Measurements from ENCODE around the gene IKZF1.

IKZF1 gene

GRCh38 chr7:50308532-50309385 is 4.2 kb downstream of the IKZF1 start:
- DNase-seq (ENCODE audit: low read depth, low spot score) = no peak

GRCh38 chr7:50309721-50310120 is 5.2 kb downstream of the IKZF1 start:
- no peak for DNase-seq (ENCODE audit: low read depth, low spot score)

DNA sequence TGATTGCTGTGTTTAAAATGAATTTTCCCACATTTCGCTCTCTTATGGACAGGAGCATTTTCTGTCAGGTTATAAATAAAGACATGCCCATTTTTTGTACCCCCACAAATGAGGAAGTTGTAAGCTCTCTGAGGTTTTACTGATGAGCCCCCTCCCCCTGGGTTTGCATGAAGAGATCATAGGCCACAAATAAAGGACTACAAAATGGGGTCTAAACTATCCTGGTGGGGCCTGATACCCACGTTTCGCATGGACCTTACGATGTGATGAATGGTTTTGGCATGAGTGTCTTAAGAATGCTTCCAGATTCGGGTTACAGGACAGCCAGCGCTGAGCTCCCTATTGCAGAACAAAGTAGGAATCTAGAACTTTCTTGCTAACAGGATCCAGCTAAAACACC is 5.8 kb downstream of the IKZF1 start:
- no peak for DNase-seq (ENCODE audit: low read depth, low spot score)

DNA sequence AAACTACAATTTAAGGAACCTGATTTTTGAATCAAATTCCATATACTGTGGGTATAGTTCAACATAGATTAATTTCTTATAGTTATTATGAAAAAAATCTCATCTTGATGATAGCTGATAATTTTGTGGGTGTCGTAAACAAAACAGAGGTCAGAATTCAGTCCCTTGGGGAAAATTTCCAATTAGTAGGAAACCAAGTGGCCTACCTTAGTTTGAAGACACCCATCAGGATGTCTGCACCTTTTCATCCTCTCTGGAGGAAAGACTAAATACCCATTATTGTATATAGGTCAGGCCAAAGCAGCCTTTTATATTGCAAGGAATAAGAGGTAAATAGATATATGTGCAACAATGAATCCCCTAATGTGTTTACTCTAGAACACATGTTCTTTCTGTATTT is 6.4 kb downstream of the IKZF1 start:
- no peak for DNase-seq (ENCODE audit: low read depth, low spot score)

GRCh38 chr7:50312250-50313162 is 8.0 kb downstream of the IKZF1 start:
- no peak for DNase-seq (ENCODE audit: low read depth, low spot score)

DNA sequence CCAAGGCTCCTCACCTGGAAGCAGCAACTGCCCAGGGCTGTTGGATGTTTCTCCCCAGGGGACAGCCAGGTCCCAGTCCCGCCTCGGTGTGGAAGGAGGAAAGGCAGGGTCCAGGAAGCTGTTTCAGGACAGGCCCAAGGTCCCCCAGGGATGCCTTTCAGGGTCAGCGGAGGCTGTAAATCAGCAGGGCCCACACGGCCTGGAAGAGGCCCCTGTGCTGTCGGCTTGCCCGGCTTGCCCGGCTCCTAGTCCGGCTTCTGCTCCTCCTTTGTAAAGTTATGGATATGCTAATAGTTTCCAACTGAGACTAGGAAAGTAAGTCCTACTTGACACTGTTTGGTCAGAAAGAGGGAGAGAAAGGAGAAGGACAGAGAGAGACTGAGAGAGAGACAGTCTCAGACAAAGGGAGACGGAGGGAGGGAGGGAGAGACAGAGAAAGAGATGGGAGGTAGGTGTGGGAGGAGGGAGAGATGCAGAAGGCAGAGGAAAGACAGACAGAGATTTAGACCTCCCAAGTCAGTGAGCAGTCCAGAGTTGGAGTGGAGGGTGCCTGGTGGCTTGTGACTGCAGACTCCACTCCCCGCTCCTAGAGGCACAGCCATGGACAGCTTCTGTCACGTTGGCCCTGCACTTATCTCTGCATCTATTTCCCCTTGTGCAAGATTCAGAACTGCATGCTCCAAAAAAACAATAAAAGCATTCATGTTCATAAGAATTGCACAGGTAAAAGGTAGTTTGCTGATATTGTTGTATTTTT is 10.5 kb downstream of the IKZF1 start:
- DNase-seq (ENCODE audit: low read depth, low spot score) = no peak

GRCh38 chr7:50315739-50316671 is 11.5 kb downstream of the IKZF1 start:
- DNase-seq (ENCODE audit: low read depth, low spot score) = no peak

- DNase-seq (ENCODE audit: low read depth, low spot score) = no peak
Measured at GRCh38 chr7:50317221-50317678, 12.7 kb downstream of the IKZF1 start.

GRCh38 chr7:50317697-50318669 is 13.5 kb downstream of the IKZF1 start:
- no peak for DNase-seq (ENCODE audit: low read depth, low spot score)

DNA sequence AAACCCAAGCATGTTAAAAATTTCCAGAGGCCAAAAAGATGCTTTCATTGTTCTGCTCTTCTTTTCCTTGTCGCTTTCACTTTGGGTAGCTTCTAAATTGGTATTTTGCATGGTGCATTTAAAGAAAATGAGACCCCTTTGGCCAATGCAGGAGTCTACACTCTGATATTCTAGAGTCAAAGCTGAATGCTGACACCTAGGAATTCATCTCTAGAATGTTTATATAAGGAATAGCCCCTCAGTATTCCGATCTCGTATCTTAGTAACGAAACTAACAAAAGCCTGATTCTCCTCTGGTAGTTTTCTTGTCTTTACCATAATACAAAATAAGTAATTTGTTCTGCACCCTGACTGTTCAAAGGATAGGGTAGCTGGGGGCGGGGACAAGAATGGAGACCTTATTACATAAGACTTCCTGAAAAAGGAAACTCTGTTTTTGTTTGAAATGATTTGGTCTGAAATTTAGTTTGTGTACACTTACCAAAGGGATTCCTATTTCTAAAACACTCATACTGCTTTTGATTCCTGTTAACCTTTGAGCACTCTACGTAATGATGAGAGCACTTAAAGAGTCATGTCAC is 17.1 kb downstream of the IKZF1 start:
- DNase-seq (ENCODE audit: low read depth, low spot score) = no peak

DNA sequence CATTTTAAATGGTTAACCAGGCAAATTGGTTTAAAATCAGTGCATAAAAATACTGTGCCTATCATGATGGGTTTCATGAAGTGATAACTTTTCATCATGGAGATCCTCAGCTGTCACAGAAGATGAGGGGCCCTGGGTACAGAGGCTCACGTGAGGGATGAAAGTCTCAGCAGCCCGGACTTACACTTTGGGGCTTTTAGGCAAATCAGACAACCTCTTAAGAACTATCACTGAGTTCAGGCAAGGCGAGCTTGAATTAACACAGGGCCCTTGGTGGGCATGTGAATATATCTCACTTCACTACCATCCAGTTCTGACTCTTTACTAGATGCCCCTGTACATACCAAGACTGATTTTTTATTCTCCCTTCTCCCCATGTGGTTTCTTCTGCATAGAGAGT is 19.6 kb downstream of the IKZF1 start:
- DNase-seq (ENCODE audit: low read depth, low spot score) = no peak

DNA sequence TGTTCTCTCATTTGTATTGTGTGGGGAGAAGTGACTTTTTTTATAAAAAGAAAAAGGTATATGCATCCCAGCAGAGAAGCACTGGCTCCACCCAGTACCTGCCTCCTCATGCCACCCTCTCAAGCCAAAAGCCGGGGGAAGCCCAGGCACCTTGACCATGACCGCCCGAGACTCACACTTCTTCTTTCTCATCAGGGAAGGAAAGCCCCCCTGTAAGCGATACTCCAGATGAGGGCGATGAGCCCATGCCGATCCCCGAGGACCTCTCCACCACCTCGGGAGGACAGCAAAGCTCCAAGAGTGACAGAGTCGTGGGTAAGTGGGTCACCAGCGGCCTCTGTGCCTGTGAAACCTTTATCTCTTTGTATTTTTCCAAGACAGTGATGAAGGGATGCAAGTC is 22.9 kb downstream of the IKZF1 start:
- no peak for DNase-seq (ENCODE audit: low read depth, low spot score)

- no peak for DNase-seq (ENCODE audit: low read depth, low spot score)
Measured at GRCh38 chr7:50329775-50330174, 25.3 kb downstream of the IKZF1 start.

DNA sequence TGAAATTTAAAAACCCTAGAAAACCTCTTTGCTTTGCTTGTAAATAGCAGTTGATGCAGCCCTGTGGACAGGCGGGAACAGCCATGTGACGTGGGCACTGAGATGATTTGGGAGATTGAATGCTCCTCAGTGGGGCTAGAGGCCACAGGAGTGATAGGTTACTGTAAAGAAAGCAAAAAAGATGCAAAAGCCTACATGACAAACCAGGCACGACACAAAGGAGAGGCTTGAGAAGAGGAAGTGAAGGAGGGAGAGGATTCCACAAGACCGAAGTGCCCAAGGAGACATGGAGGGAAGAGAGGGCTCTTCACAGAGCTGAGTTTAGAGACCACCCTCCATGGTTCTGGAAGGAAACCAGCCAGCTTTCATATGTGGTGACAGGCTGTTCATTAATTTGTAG is 25.7 kb downstream of the IKZF1 start:
- no peak for DNase-seq (ENCODE audit: low read depth, low spot score)

DNA sequence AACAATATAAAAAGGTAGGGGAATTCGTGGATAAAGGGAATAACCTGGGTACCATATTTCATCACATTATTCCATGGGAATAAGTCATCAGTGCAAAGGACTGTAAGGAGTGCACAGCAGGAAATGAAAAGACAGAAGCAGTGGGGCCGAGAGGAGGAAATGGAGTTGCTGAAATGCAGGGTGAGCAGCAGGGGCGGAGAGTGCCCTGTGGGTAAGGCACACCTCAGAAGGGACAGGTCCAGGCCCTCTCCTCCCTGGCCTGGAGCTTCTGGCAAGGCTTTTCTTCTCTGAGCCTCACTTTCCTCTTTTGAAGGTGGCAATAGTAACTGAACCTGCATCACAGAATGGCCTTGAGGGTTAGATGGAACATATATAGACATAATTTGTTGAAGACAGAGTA is 26.2 kb downstream of the IKZF1 start:
- DNase-seq (ENCODE audit: low read depth, low spot score) = no peak

- DNase-seq (ENCODE audit: low read depth, low spot score) = no peak
Measured at GRCh38 chr7:50331564-50332208, 27.2 kb downstream of the IKZF1 start.

DNA sequence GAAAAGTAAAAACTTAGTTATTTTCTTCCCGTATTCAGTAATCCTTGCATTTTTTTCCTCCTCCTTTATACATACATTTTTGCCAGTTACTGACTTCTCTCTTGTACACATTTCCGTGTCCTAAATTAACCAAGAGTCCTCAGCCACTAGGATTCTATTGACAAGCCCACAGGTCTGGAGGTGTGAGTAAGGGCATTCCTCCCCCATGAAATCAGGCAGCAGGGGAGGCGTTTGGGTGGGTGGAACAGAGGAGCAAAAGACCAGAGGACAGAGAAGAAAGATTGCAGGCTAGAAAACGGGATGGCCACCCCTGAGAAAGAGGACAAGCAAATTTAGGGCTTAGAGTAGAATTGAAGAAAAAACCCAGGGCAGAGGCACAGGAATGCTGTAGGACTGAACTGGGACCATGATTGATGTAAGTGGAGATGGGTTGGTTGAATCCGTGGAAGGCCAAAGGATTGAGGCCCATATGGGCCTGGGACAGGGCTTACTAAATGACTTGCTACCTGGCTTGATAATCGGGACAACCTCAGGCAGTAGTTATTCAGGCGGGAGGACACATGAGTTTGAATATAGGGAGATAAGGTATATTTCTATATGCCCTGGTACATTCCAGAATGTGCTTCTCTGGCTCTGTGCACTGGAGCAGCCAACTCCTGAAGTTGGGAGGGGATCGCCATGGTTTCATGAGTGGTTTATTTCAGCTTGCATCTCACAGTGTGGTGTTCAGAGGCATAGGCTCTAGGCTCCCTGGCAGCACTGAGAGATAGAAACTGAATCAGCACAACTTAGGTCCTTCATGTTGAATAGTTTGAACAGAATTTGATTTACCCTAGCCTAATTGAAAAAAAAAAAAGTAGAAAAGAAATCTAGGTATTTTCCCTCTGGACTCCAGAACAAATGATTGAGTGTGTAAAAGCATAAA is 28.0 kb downstream of the IKZF1 start:
- no peak for DNase-seq (ENCODE audit: low read depth, low spot score)

DNA sequence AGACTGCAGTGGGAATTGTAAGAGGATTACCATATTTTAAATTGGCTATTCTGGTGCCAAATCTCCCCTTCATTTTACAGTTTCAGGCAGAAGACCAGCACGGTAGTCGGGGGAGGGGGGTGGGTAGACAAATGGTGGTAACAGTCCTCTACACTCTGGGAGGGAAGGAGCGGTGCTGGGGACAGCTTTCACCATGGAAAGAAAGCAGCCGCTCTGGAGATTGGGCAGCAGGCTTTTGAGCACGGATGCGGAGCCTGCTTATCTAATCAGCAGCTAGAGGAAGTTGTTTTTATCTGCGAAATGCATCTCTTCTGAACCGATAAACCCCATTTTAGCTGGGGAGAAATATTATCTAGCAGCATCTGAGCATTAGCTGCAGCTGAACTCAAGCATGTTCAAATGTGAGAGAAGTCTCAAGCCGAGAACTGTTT is 28.7 kb downstream of the IKZF1 start:
- no peak for DNase-seq (ENCODE audit: low read depth, low spot score)
